Ramos (cell line): ENCODE results near the gene ST6GALNAC5.

Experiments
- in situ Hi-C: fragments of 300-500 bp; cut with MboI; formaldehyde crosslinking; loops from one replicate; pipeline ENCODE4 v1.14.3; 2022; ENCODE audit warnings: low sequenced_read_pairs; ENCODE audit not compliant: unreplicated experiment

ST6GALNAC5 gene

DNA sequence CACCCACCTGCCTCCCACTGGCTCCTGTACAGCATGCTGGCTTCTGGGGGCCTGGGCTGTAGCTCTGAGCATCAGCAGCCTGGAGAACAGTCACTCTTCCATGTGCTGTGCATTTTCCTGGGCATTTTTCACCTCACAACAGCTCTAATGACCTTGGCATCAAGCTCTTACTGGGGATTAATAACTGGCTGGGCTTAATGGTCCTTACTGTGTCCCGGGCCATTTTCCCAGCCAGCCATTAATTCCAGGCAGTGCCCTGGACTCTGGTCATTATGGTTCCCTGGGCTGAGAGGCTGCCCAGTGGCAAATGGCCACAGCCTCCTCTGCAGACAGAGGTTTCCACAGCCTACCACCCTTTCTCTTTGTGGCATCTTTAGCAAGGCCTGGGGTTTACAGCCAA lies 171.8 kb downstream of the ST6GALNAC5 start:
- in situ Hi-C loops = no loop called here

DNA sequence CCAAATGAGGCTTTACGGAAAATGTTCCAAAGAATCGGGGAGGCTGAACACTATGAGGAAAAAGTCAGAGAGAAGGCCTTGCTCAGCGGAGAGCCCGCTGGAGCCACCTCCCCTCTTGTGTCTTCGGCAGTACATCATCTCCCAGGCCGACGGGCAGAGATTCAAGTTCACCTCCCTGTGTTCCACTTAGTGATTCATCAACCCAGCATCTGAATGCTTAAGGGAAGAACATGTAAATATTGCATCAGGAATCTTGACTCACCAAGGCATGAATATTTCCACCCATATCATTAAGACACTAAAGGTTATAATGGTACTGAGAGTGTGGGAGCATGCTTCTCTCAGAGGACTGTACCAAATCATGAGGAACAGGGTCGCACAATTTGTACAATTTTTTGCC lies 172.5 kb downstream of the ST6GALNAC5 start:
- in situ Hi-C loops = no loop called here

DNA sequence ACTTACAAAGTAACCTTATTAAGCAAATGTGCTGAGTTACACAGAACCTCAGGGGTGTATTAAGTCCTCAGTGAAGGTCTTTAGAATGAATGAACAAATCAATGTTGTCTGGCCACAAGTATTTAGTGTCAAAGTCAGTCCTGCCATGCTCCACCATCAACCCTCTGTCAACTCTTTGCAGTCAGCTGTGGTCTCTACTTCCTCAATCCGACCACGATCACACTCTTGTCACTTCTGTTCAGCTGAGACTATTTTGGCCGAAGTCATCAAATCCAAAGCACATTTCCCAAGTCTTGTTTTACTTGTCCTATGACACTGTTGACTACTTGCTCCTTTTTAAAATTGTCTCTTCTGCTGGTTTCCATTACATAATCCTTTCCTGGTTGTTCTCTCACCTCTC lies 173.5 kb downstream of the ST6GALNAC5 start:
- in situ Hi-C loops = no loop called here

DNA sequence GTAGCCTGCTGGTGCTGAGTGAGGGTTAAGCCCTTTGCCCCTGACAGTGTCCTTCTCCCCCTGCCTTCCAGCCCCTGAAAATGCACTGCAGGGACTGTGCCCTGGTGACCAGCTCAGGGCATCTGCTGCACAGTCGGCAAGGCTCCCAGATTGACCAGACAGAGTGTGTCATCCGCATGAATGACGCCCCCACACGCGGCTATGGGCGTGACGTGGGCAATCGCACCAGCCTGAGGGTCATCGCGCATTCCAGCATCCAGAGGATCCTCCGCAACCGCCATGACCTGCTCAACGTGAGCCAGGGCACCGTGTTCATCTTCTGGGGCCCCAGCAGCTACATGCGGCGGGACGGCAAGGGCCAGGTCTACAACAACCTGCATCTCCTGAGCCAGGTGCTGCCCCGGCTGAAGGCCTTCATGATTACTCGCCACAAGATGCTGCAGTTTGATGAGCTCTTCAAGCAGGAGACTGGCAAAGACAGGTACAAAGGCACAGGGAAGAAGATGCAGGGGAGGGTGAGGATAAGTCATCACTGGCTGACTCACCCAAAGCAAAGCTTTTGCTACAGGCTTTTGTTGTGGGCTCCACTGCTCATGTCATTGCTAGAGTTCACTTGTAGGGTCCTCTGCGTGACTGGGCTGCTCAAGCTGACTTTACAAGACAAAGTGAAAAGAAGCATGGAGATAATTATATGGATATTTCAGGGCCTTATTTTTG lies 177.0 kb downstream of the ST6GALNAC5 start:
- in situ Hi-C loops = no loop called here

DNA sequence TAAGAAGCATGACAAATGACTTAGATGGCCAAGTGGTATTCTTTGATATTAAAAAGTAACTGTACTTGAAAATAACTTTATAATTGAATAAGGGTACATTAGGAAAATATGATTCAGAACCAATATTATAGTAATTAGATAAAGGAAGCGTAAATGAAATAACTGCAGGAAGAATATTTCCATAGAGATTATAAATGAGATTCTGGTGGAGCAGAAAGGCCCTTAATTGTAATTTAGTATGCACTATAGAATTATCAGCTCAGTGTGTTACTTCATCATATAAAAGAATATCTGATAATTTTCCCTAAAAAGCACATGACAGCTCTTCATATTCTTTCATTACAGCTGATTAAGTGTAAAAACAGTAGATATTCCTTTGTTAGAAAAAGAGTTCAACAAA lies 180.3 kb downstream of the ST6GALNAC5 start:
- in situ Hi-C loops = no loop called here

DNA sequence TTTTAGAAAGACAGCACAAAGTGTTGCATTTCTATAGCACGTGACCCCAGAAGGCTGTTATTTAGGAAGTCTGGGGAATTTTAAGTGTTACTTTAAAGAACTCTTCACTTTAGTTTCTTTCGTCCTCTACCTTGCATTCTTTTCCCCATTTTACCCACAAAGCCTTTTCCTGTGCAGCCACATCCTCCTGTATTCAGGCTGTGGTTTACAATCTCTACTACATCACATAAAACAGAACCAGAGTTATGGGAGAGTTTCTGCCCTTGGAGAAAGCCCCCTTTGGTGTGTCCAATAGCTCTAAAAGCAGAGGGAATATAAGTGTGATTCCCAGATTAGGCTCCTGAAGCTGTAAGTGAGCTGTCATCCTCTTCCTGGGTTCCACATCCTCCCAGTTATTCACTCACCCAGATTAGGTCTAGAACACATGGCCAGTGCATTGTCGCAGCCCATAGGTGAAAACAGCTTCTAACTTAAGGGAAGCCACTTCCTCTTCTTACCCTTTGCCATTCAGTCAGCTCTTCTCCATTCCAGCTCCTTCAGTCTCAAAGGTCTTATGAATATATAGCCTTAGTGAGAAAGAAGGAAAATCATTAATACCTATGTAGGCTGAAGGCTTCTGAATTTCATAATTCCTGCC lies 180.8 kb downstream of the ST6GALNAC5 start:
- in situ Hi-C loops = no loop called here

DNA sequence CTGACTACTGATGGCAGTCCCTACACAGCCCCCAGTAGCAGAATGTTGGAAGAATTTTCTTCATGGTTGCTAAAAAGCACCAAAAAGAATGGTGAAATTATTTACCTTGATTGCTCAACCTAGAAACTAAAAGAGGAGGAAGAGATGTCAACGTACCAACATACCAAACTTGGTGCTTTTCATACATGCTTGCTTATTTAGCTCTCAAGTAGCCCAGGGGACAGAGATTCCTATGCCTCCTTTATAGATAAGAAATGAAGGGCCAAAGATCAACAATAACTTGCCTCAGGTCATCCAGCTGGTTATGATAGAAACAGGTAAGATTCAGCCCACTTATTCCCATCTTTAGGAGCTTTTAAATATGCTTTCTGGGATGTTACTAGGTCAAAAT lies 181.3 kb downstream of the ST6GALNAC5 start:
- in situ Hi-C loops = no loop called here

DNA sequence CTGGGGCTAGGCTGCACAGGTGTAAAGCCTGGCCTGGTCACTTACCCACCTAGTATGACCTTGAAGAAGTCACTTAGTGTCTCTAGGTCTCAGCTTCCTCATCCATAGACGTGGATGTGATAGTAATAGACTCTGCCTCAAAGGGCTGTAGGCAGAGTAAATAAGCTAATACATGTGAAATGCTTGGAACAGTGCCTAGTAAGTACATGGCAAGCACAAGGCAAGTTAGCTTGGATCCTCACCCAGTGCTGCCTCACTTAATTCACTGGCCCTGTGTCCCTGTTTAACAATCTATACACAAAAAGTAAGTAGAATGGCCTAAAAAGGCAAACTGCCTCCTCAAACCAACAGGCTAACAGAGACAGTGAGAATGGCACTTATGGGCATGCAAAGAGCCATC lies 184.1 kb downstream of the ST6GALNAC5 start:
- in situ Hi-C loops = no loop called here

DNA sequence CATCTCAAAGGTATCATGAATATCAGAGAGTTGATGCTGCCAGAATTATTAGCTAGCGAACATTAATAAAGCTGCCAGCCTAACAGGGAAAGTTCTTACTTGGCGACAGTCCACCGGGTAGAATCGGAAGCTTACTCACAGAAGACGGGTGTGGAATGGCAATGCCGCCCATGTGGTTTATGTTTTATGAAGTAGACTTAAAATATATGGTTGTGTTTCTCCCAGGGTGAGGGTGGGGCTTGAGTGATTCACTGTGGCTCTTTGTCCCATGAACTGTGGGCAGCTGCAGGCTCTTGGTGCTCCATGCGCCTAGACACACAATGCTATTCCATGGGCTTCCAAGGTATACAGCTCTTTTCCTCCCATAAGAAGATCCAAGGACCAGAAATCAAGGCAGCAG lies 189.2 kb downstream of the ST6GALNAC5 start:
- in situ Hi-C loops = no loop called here

DNA sequence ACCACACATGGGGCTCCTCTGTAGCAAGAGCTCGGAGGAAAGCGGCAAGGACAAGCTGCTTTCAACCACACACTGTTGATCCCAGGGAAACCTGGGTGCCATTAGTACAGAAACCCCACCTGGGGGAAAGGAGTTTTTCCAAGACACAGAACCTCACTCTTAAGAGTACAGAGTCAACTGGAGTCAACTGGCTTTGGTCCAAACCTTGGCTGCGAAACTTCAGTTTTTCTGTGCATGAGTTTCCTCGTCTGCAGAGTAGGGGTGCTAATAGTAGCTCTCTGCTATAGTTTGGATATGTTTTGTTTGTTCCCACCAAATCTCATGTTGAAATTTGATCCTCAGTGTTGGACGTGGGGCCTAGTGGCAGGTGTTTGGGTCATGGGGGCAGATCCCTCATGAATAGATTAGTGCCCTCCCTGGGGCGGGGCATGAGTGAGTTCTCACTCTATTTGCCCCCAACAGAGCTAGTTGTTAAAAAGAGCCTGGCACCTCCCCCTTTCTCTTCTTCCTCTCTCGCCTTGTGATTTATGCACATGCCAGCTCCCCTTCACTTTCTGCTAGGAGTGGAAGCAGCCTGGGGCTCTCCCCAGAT lies 190.8 kb downstream of the ST6GALNAC5 start:
- in situ Hi-C loops = no loop called here

DNA sequence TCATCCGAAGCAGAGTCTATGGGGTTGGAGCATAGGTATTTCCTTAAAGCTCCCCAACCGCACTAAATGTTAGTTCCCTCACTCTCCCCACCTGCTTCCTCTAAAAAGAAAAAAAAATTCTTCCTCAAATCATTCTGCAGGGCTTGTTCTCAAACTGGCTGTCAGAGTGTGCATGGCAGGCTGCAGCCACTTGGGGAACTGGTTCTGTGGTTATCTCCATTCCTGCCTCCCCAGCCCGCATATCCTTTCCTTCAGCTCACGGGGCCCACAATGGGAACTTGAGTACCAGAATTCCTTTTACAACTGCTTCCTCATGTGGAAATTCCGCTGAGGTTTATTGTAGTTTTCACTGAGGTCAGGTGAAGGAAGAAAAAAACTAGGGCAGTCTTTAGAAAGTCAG lies 192.7 kb downstream of the ST6GALNAC5 start:
- in situ Hi-C loops = no loop called here

DNA sequence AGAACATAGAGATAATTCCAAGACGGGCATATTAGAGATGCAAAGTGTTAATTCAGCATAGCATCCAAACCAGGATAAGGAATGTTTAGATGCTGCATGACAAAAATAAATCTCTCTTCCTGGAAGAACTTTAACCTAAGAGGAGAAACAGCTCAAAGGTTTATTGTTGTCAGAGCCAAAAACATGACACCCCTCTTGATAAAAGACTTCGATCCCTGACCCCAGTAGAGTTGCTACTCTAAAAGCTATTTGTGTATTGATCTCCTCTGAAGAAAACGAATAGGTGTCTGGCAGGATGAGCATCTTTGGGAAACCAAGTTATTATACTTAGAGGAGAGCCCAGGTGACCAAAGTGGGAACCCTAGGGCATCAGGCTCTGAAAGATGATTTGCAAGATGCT lies 193.9 kb downstream of the ST6GALNAC5 start:
- in situ Hi-C loops = no loop called here

DNA sequence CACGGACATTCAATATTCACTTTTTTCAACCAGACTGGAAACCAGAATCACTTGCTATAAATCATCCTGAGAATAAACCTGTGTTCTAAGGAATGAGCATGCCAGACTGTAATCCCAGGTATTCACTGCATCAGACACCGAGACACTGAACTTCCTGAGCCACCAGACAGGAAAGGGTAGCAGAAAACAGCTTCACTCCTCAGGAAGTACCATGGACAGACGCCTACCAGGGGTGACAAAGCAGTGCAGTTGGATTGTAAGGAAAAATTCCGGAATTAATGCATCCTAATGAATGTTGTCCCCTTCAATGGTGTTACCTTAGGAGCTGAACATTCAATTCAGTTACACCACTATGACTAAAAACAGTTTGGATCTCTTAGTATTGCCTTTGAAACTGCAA lies 195.8 kb downstream of the ST6GALNAC5 start:
- in situ Hi-C loops = no loop called here

DNA sequence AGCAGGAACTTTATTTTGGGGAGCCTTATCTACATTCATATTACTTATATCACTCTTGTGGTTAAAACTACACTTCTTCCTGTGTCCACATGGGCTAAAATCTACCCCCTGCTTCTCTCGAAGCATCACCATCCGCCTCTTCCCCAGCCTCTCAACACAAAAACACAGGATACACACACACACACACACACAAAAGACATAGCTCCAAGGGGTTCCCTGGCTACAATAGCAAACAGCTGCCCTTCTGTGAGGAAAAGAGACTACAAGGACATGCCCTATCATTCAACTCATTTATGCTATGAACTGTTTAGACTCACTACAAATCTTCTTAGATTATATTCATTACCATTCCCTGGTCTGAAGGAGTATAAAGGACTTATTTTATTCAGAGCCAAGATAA lies 197.0 kb downstream of the ST6GALNAC5 start:
- in situ Hi-C loops = no loop called here

DNA sequence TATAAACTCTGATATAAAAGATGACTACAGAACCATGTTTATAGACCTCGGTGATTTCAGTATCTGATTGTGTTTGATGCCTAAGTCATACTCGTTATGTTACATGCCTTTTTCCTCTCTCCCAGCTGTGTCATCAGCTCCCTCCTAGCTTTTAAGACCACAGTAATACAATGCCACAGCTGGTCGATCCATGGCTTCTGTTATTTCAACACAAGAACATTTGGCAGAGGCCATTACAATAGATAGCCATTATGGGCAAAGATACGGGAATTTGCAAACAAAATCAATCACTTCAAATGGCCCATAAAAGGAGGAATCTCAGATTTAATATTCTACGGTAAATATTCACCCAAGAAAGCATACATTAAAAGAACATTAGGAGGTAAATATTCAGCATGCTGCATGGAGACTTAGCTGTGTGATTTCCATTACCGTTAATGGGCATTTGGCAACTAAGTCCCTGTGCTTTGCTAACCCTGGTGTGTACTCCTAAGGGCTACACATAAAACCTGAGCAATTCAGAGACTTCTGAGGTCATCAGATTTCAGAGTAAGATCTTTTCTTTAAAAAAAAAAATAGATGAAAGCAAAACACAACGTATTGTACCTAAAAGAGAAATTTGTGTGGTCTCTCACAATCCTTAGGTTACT lies 198.5 kb downstream of the ST6GALNAC5 start:
- in situ Hi-C loops = no loop called here

DNA sequence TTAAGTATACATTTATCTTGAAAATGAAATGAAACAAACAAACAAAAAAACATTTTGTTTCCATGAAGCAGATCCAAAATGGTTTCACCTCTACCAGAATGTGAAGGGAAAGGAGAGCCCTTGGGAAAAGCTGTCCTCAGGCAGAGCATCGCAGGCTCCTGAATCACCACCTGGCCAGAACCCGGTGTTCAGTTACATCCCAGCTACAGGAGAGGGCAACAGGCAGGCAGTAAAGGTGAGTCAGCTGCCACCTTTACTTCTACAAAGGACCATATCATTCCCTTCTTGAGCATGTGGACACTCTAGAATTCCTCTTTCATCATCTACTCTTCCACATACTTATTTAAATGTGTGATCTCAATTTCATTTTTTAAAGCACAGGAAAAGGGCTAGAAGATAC lies 200.7 kb downstream of the ST6GALNAC5 start:
- in situ Hi-C loops = no loop called here

DNA sequence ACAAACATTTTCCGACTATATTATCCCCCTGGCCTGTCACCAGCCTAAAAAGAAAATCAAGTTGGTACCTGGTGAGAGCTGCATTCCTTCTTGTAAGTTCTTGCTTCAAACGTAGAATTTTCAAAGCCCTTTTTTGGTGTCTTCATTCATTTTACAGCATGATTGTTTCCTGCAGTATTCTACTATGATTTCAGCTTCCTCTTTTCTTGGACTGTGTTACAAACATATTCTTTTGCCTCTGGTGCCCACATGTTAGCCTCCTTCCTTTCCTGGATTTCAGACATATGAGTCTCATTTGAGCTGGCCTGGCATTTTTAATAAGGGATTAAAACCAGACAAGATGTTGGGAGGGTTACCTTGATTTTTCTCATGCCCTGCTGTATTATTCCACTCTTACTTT lies 209.5 kb downstream of the ST6GALNAC5 start:
- in situ Hi-C loops = no loop called here

DNA sequence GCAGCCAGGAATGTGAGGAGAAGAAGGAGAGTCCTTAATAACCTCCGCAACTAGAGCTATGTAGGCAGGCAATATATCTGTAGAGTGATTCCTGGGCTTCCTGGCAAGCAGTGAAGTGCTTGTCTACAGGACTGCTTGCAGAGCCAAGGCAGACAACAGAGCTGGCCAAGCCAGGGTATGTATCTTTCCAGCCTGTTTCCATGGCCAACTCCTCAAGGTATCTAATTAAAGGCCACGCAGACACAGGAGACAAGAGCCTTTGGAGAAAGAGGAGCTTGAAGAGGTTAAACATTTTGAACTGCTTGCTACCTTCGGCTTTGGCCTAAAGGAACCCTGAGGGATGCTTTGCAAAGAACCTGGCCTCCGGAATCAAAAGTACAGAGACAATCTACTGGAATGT lies 214.6 kb downstream of the ST6GALNAC5 start:
- in situ Hi-C loops = no loop called here

DNA sequence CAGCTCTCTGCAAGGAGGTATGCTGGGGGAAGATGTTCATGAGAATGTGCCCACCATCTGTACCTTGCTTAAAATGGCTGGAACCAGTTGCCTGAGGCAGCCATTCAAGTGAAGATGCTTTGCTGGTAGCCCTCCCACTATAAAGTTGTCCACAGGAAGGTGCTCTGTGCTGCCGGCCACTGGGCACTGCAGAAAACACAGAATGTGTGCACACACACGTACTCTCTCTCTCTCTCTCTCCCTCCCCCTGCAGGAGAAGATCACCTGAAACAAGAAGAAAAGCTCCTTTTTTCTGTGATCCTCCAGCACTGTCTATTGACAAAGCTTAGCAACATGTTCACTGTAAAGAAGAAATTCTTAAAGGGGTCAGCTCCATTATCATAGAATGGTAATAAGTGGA lies 217.2 kb downstream of the ST6GALNAC5 start:
- in situ Hi-C loops = no loop called here

DNA sequence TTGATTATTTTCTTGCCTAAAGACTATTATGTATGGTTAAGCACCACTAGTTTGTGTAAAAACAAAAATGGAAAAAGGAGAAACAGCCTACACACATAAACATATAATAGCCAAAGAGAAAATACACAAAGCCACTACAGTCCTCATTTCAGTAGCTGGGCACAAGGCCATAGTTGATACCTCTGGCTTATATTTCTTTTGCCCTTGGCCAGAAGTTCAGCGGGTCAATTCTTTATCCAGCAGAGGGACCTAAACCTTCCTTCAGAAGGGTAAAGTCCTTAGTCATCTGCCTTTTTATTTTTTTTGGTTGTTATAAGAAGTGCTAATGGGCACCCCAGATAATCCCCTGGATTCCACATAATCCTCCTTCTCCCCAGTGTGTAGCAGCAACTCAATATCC lies 217.8 kb downstream of the ST6GALNAC5 start:
- in situ Hi-C loops = no loop called here

DNA sequence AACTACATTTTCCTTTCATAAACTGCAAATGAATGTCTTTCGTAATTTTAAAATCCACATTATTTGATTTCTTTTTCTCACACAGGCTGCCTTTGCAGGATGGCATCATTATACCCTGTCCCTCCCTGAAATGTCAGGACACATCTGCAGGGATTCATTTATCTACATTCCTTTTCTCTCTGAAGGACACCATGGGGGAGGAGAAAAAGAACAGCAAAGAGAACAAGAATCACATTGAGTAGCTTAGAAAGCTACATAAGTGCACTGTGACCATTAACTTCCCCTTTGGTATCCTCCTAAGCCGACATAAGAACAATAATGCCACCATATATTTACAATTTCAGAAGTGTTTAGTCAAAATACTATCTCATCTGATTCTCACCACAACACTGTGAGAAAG lies 222.5 kb downstream of the ST6GALNAC5 start:
- in situ Hi-C loops = no loop called here
